ENCODE results near the gene SUGCT.
"Not testable (repeated sequence)": the region's sequence is repeated elsewhere in the genome, so short reads cannot be mapped to it uniquely, and the experiment has no call there.

The SUGCT gene

GRCh38 chr7:40263752-40264390 is 129.1 kb downstream of the SUGCT start:
- H3K27me3 ChIP-seq = no peaks in the 10 kb centered on the region
- TF ChIP-seq, protein P1, sequence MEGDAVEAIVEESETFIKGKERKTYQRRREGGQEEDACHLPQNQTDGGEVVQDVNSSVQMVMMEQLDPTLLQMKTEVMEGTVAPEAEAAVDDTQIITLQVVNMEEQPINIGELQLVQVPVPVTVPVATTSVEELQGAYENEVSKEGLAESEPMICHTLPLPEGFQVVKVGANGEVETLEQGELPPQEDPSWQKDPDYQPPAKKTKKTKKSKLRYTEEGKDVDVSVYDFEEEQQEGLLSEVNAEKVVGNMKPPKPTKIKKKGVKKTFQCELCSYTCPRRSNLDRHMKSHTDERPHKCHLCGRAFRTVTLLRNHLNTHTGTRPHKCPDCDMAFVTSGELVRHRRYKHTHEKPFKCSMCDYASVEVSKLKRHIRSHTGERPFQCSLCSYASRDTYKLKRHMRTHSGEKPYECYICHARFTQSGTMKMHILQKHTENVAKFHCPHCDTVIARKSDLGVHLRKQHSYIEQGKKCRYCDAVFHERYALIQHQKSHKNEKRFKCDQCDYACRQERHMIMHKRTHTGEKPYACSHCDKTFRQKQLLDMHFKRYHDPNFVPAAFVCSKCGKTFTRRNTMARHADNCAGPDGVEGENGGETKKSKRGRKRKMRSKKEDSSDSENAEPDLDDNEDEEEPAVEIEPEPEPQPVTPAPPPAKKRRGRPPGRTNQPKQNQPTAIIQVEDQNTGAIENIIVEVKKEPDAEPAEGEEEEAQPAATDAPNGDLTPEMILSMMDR (IDR thresholded peaks at IDR 0.05; ENCODE audit: low read depth, low read length) = no peak
- H3K4me1 ChIP-seq = no peaks in the 10 kb centered on the region
- no peaks in the 10 kb centered on the region for H3K9me3 ChIP-seq
- no peak overlapping the region for H3K4me3 ChIP-seq (ENCODE audit: low read depth, low read length)
- no peak for DNase-seq
- no peaks in the 10 kb centered on the region for H3K36me3 ChIP-seq

- DNase-seq = no peak
- no peaks in the 10 kb centered on the region for H3K27me3 ChIP-seq
- TF ChIP-seq, protein P1 (IDR thresholded peaks at IDR 0.05; ENCODE audit: low read depth, low read length) = no peak
- H3K9me3 ChIP-seq = no peaks in the 10 kb centered on the region
- no peaks in the 10 kb centered on the region for H3K36me3 ChIP-seq
- H3K4me1 ChIP-seq = no peaks in the 10 kb centered on the region
- no peak overlapping the region for H3K4me3 ChIP-seq (ENCODE audit: low read depth, low read length)
Observed at GRCh38 chr7:40267583-40267982, 132.8 kb downstream of the SUGCT start.

DNA sequence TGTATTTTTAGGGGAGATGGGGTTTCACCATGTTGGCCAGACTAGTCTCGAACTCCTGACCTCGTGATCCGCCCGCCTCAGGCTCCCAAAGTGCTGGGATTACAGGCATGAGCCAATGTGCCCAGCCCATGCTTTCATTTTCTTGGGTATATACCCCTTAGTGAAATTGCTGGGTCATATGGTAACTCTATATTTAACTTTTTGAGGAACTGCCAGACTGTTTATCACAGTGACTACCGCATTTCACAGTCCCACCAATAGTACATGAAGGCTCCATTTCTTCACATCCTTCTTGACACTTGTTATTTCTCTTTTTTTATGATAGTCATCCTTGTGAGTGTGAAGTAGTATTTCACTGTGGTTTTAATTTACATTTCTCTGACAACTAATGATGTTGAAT is 134.0 kb downstream of the SUGCT start:
- not testable (repeated sequence) for H3K36me3 ChIP-seq; H3K27me3 ChIP-seq; H3K9me3 ChIP-seq; H3K4me1 ChIP-seq; H3K4me3 ChIP-seq (ENCODE audit: low read depth, low read length); DNase-seq

GRCh38 chr7:40276061-40276460 is 141.3 kb downstream of the SUGCT start:
- Histone ChIP-seq H3K4me3 (ENCODE audit: low read depth, low read length) (no peak overlapping the region), H3K27me3 (no peaks in the 10 kb centered on the region), H3K9me3 (no peaks in the 10 kb centered on the region), H3K36me3 (no peaks in the 10 kb centered on the region), H3K4me1 (no peaks in the 10 kb centered on the region)
- TF ChIP-seq, protein P1 (IDR thresholded peaks at IDR 0.05; ENCODE audit: low read depth, low read length) = no peak
- DNase-seq = no peak

DNA sequence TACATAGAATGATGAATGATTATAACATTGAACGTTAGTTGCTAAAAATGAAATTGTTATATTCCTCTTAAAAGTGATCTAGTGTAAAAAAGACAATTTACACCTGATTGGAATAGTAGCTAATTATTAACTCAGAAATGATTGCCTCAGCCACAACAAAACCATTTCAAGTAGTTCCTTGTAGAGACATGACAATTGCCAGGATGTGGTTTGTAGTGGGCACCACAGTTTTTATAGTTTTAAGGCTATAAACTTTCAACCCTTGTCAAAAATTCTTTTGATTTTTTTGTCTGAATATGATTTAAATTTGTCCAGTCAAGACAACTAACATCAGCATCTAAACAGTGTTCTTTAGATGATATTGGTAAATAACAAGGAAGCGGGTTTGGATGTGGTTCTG is 145.2 kb downstream of the SUGCT start:
- no peaks in the 10 kb centered on the region for H3K36me3 ChIP-seq
- no peak overlapping the region for H3K4me3 ChIP-seq (ENCODE audit: low read depth, low read length)
- H3K27me3 ChIP-seq = no peaks in the 10 kb centered on the region
- DNase-seq = no peak
- H3K4me1 ChIP-seq = no peaks in the 10 kb centered on the region
- TF ChIP-seq, protein P1 (IDR thresholded peaks at IDR 0.05; ENCODE audit: low read depth, low read length) = no peak
- H3K9me3 ChIP-seq = no peaks in the 10 kb centered on the region

DNA sequence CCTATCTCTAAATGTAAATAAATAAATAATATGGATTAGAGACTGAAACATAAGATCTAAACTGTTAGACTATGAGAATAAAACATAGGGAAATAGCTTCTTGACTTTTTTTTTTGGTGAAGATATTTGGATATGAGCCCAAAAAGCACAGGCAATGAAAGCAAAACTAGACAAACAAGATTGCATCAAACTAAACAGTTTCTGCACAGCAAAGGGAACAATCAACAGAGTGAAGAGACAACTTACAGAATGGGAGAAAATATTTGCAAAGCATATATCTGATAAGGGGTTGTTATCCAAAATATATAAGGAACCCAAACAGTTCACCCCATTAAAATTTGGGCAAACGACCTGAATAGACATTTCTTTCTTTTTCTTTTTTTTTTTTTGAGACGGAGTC is 148.1 kb downstream of the SUGCT start:
- TF ChIP-seq, protein P1 (IDR thresholded peaks at IDR 0.05; ENCODE audit: low read depth, low read length) = no peak
- H3K27me3 ChIP-seq = no peaks in the 10 kb centered on the region
- no peaks in the 10 kb centered on the region for H3K9me3 ChIP-seq
- H3K36me3 ChIP-seq = no peaks in the 10 kb centered on the region
- no peak for DNase-seq
- no peak overlapping the region for H3K4me3 ChIP-seq (ENCODE audit: low read depth, low read length)
- H3K4me1 ChIP-seq = no peaks in the 10 kb centered on the region

DNA sequence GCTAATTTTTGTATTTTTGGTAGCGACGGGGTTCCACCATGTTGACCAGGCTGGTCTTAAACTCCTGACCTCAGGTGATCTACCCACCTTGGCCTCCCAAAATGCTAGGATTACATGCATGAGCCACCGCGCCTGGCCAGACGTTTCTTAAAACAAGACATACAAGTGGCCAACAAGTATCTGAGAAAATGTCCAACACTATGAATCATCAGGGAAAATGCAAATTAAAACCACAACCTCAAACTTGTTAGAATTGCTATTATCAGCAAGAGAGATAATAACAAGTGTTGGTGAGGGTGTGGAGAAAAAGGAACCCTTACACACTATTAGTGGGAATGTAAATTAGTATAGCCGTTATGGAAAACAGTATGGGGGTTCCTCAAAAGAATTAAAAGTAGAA is 148.6 kb downstream of the SUGCT start:
- no peak for DNase-seq

More for the DNA sequence above, 148.6 kb downstream of the SUGCT start:
- Histone ChIP-seq H3K27me3 (no peaks in the 10 kb centered on the region), H3K4me3 (ENCODE audit: low read depth, low read length) (no peak overlapping the region), H3K4me1 (no peaks in the 10 kb centered on the region), H3K36me3 (no peaks in the 10 kb centered on the region), H3K9me3 (no peaks in the 10 kb centered on the region)
- TF ChIP-seq, protein P1 (IDR thresholded peaks at IDR 0.05; ENCODE audit: low read depth, low read length) = no peak

All from BE2C (cell line).